Left ventricle myocardium inferior (tissue), 1 donor: Measurements from ENCODE around the gene ZNF280B. TPM values are rescaled to one million over a fixed set of nuclear protein-coding genes. Genes with fewer than 3 reads are reported as not detected.

Experiments
- DNase-seq: peaks from one replicate; pipeline ENCODE4 v3.0.0-alpha.2; 2020
- H3K27ac ChIP-seq: fragments of 200-600 bp; replicated peaks from 2 replicates; pipeline ENCODE4 v1.8.0; 2021
- H3K27me3 ChIP-seq: fragments of 200-600 bp; 2 replicates; pipeline ENCODE4 v1.8.0; 2021; ENCODE audit warnings: low read depth
- H3K36me3 ChIP-seq: fragments of 200-600 bp; 2 replicates; pipeline ENCODE4 v1.8.0; 2021
- H3K4me1 ChIP-seq: fragments of 200-600 bp; 2 replicates; pipeline ENCODE4 v1.8.0; 2021
- H3K4me3 ChIP-seq: fragments of 200-600 bp; 2 replicates; pipeline ENCODE4 v1.8.0; 2021; ENCODE audit warnings: mild to moderate bottlenecking, moderate library complexity
- H3K9me3 ChIP-seq: fragments of 200-600 bp; replicated peaks from 2 replicates; pipeline ENCODE4 v1.8.0; 2021
- CTCF ChIP-seq: fragments of 200-600 bp; IDR thresholded peaks from 2 replicates; pipeline ENCODE4 v1.8.0; 2021; ENCODE audit warnings: antibody characterized with exemption, mild to moderate bottlenecking, borderline replicate concordance
- intact Hi-C: fragments of 100-400 bp; cut with micrococcal nuclease; formaldehyde crosslinking; loops from one replicate; pipeline ENCODE4 v1.11.0; 2022
- total RNA-seq: library from RNA; stranded (reverse); fragmentation: NEBNext Ultra II Directional; extraction: Animal tissue kit (Norgen Biotek cat#: 25700); gene quantifications from one replicate; pipeline ENCODE4 v1.2.1, GENCODE V29; 2021
- donor health status: DM: no; HTN: yes; CAD: no; lungs with severe emphysema.

The ZNF280B gene
- total RNA-seq, 1 donor from 2014 or later = 0.96 TPM

GRCh38 chr22:22526125-22526912 lies 17.8 kb upstream of the ZNF280B start:
- Histone ChIP-seq H3K4me1 (no peaks in the 10 kb centered on the region), H3K4me3 (no peak overlapping the region), H3K9me3 (no peaks in the 10 kb centered on the region), H3K27me3 (peaks cover 67% of the 10 kb centered on the region), H3K36me3 (no peaks in the 10 kb centered on the region), H3K27ac (no peak overlapping the region)
- intact Hi-C loops = no loop called here
- no peak for TF ChIP-seq CTCF
- no peak for DNase-seq

DNA sequence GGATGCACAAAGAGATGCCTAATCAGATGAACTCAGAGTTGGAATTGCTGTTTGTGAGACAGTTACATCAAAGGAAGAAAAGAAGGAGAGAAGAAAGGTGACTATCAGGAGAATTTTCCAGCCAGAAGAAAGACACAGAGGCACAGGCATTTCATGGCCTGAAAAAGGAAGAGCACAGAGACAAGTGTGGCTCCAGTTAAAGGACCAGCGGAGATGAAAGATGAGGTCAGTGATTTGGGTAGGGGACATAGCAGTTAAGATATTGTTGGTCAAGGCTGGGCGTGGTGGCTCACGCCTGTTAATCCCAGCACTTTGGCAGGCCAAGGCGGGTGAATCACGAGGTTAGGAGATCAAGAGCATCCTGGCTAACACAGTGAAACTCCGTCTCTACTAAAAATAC lies 15.0 kb upstream of the ZNF280B start:
- no peak for DNase-seq
- TF ChIP-seq CTCF = no peak
- Histone ChIP-seq H3K27ac (no peak overlapping the region), H3K4me1 (no peaks in the 10 kb centered on the region), H3K4me3 (no peak overlapping the region), H3K27me3 (peaks cover 77% of the 10 kb centered on the region), H3K9me3 (no peaks in the 10 kb centered on the region), H3K36me3 (no peaks in the 10 kb centered on the region)
- intact Hi-C loops = no loop called here

DNA sequence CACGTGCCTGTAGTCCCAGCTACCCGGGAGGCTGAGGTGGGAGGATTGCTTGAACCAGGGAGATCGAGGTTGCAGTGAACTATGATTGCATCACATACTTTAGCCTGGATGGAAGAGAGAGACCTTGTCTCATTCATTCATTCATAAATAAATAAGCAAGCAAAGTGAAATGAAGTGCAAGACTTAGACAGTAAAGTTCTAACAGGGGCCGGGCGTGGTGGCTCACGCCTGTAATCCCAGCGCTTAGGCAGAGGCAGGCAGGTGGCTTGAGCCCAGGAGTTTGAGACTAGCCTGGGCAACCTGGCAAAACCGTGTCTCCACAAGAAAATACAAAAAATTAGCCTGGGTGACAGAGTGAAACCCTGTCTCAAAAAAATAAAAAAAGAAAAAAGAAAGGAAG lies 13.1 kb upstream of the ZNF280B start:
- no peak for TF ChIP-seq CTCF
- Histone ChIP-seq H3K9me3 (no peaks in the 10 kb centered on the region), H3K27me3 (peaks cover 82% of the 10 kb centered on the region)

GRCh38 chr22:22520667-22521602 lies 12.4 kb upstream of the ZNF280B start:
- no peak for DNase-seq
- Histone ChIP-seq H3K36me3 (no peaks in the 10 kb centered on the region), H3K4me3 (no peak overlapping the region), H3K27me3 (peaks cover 83% of the 10 kb centered on the region), H3K27ac (no peak overlapping the region), H3K4me1 (no peaks in the 10 kb centered on the region), H3K9me3 (no peaks in the 10 kb centered on the region)
- intact Hi-C loops = no loop called here
- TF ChIP-seq CTCF = no peak

More for the DNA sequence above, 13.1 kb upstream of the ZNF280B start:
- Histone ChIP-seq H3K4me3 (no peak overlapping the region), H3K4me1 (no peaks in the 10 kb centered on the region), H3K36me3 (no peaks in the 10 kb centered on the region), H3K27ac (no peak overlapping the region)
- intact Hi-C loops = no loop called here
- no peak for DNase-seq

DNA sequence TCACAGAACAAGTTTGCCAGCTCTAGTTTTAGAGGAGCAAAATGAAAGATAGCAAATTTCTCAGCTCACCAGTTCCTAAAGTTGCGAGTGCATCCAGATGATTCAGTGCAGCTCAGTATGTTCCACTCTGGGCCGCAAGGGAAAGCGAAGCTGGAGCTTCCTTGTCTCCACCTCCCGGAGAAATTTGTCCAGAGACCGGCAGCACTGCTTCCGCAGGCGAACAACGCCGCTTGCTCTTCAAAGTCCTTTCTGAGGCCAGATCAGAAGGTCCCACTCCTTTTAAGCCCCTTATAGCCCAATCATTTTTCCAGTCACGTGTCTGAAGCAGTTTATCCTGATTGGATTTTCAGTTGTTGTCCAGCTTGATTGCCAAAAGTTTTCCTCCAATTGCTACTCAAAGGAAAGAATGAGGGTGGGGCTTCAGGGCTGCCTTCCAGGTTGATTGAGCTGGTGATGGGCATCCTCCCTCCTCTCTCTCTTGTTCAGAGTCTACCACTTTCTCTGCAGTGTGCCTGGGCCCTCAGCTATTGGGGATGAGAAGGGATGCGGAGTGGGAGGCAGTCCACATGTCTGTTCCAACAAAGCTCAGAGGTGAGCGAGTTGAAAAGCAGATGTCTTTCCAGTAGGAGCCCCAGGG lies 11.6 kb upstream of the ZNF280B start, which contains the start of gene ZNF280A:
TSS of gene ZNF280A (minus strand) at position 251 of the 637 bp plus-strand sequence. CDS start 4,640 bp downstream, outside the sequence.
- no peak within 1 kb of the TSS for H3K4me3 ChIP-seq
- no peaks in the 10 kb centered on the region for H3K36me3 ChIP-seq
- TF ChIP-seq CTCF = no peak
- H3K27ac ChIP-seq = no peak within 1 kb of the TSS
- peaks cover 85% of the 10 kb centered on the region for H3K27me3 ChIP-seq
- no peaks in the 10 kb centered on the region for H3K9me3 ChIP-seq
- intact Hi-C loops = no loop called here
- H3K4me1 ChIP-seq = no peaks in the 10 kb centered on the region
- no peak for DNase-seq
